Stomach (tissue), 9 donors: ENCODE data around the gene PCP4L1. TPM values are rescaled to one million over a fixed set of nuclear protein-coding genes. Genes with fewer than 3 reads are reported as not detected.

ENCODE experiments used
- DNase-seq, 2 donors: peaks; one replicate each; pipeline versions ENCODE4 v3.0.0 to v3.0.0-alpha.2; 2013 to 2019
- H3K27ac ChIP-seq, 5 donors: fragments of 200-600 bp in 4 of 5; sonication (generic) in 4 of 5; one replicate each; pipeline ENCODE4 v1.5.1; 2013 to 2019; ENCODE audit warnings: mild to moderate bottlenecking in 1 of 5, moderate library complexity in 1 of 5
- H3K27me3 ChIP-seq, 3 donors: fragments of 200-600 bp; sonication (generic); one replicate each; pipeline ENCODE4 v1.5.1; 2017 to 2019; ENCODE audit warnings: mixed run types in 1 of 3
- H3K36me3 ChIP-seq, 4 donors: fragments of 200-600 bp; sonication (generic); 1 replicate in 3 of 4; 2 replicates in 1 of 4; pipeline ENCODE4 v1.5.1; 2016 to 2019
- H3K4me1 ChIP-seq, 4 donors: fragments of 200-600 bp; sonication (generic); one replicate each; pipeline ENCODE4 v1.5.1; 2016 to 2019
- H3K4me3 ChIP-seq, 4 donors: fragments of 200-600 bp; sonication (generic) in 3 of 4; one replicate each; pipeline ENCODE4 v1.5.1; 2016 to 2019; ENCODE audit warnings: mild to moderate bottlenecking in 1 of 4
- H3K9me3 ChIP-seq, 4 donors: fragments of 200-600 bp; sonication (generic); one replicate each; pipeline ENCODE4 v1.5.1; 2016 to 2019
- CTCF ChIP-seq, 7 experiments: fragments of 450-650 bp in 4 of 7; fragments of 200-600 bp in 3 of 7; sonication (generic) in 3 of 7; IDR thresholded peaks; one replicate each; pipeline ENCODE4 v1.5.1; 2016 to 2019; ENCODE audit warnings: antibody characterized with exemption in 7 of 7, control low read depth in 2 of 7, mild to moderate bottlenecking in 1 of 7
- EP300 ChIP-seq: sonication (generic); formaldehyde crosslinking; IDR thresholded peaks from one replicate; pipeline ENCODE4 v1.6.1; 2017; ENCODE audit warnings: antibody characterized with exemption
- POLR2A ChIP-seq, 4 donors: fragments of 450-650 bp; IDR thresholded peaks; one replicate each; pipeline ENCODE4 v1.6.1; 2016; ENCODE audit warnings: antibody characterized with exemption in 4 of 4, control low read depth in 2 of 4, mild to moderate bottlenecking in 1 of 4, moderate library complexity in 1 of 4
- POLR2AphosphoS5 ChIP-seq, 3 donors: sonication (generic); formaldehyde crosslinking; IDR thresholded peaks; one replicate each; pipeline ENCODE4 v1.6.1; 2016; ENCODE audit warnings: antibody characterized with exemption in 3 of 3
- WGBS, 5 donors: extraction: QIAGEN DNeasy Blood & Tissue Kit in 3 of 5; methylation state at CpG; one replicate each; pipeline versions ENCODE4 v1.1.5 to v1.1.7; 2013 to 2018; 5-methylcytosine and 5-hydroxymethylcytosine counted together
- intact Hi-C: fragments of 100-400 bp; cut with DNase I; formaldehyde crosslinking; loops from one replicate; pipeline ENCODE4 v1.15.1; 2023; ENCODE audit warnings: low total_unique reads
- polyA plus RNA-seq, 3 donors: library from polyadenylated mRNA; stranded (reverse); fragments of 200-250 nt; gene quantifications; one replicate each; pipeline ENCODE4 v1.2.3, GENCODE V29; 2013
- total RNA-seq, 5 donors: library from RNA; depleted of rRNA; stranded (reverse); fragments of >200 nt; gene quantifications; one replicate each; pipeline versions ENCODE4 v1.1.0 to v1.2.3, GENCODE V29; 2014 to 2016
- donor health status: healthy with polysubstance abuse.
- donor health status: Bipolar disorder and iron deficiency.
- donor health status: healthy.

PCP4L1 gene
- total and polyA plus RNA-seq, 8 donors = 12.6 to 19.4 (median 17.6) TPM; not detected in 5

GRCh38 chr1:161300478-161300877 lies 41.9 kb downstream of the PCP4L1 start:
- WGBS, 5 donors = 82 to 92% (median 88%) methylated on average over 4 of the region's 4 CpGs
- intact Hi-C loops = no loop called here
- no peaks in the 10 kb centered on the region for H3K27me3 ChIP-seq

GRCh38 chr1:161304927-161305866 lies 46.7 kb downstream of the PCP4L1 start:
- no peak for TF ChIP-seq CTCF (IDR thresholded peaks at IDR 0.05)
- no peak for TF ChIP-seq POLR2A (IDR thresholded peaks at IDR 0.05)
- no peak for TF ChIP-seq POLR2AphosphoS5 (IDR thresholded peaks at IDR 0.05)
- no peak for TF ChIP-seq EP300
- intact Hi-C loops = no loop called here

More at GRCh38 chr1:161300478-161300877, 41.9 kb downstream of the PCP4L1 start:
- Histone ChIP-seq H3K9me3 (no peaks in the 10 kb centered on the region), H3K36me3 (no peaks in the 10 kb centered on the region), H3K4me1 (peaks cover 9 to 21% (median 13%) of the 10 kb centered on the region in 4 donors), H3K4me3 (no peak overlapping the region), H3K27ac (no peak overlapping the region)
- no peak for DNase-seq
- no peak for TF ChIP-seq EP300
- TF ChIP-seq CTCF (IDR thresholded peaks at IDR 0.05) = no peak
- no peak for TF ChIP-seq POLR2A (IDR thresholded peaks at IDR 0.05)
- no peak for TF ChIP-seq POLR2AphosphoS5 (IDR thresholded peaks at IDR 0.05)

GRCh38 chr1:161305867-161306519 lies 47.4 kb downstream of the PCP4L1 start:
- peak; percentile 90 to 94 for DNase-seq
- peak in 2 of 7 experiments; percentile 23 to 43 for TF ChIP-seq CTCF (IDR thresholded peaks at IDR 0.05)
- TF ChIP-seq POLR2A (IDR thresholded peaks at IDR 0.05) = peak in 1 of 4 donors; percentile 34
- TF ChIP-seq POLR2AphosphoS5 (IDR thresholded peaks at IDR 0.05) = peak; percentile 17 to 85 (median 80)
- TF ChIP-seq EP300 = no peak
- H3K9me3 ChIP-seq = no peaks in the 10 kb centered on the region
- peaks cover 0 to 6% (median 0%) of the 10 kb centered on the region in 3 donors for H3K27me3 ChIP-seq
- no peaks in the 10 kb centered on the region for H3K36me3 ChIP-seq
- WGBS, 5 donors = 1 to 3% (median 2%) methylated on average over 23 to 31 of the region's 31 CpGs
- intact Hi-C loops = no loop called here
- H3K27ac ChIP-seq = peak overlapping the region in 4 of 5 donors; percentile 69 to 83 (median 77)
- peaks cover 19 to 43% (median 29%) of the 10 kb centered on the region in 4 donors for H3K4me1 ChIP-seq
- H3K4me3 ChIP-seq = peak overlapping the region; percentile 76 to 86 (median 80)

More at GRCh38 chr1:161304927-161305866, 46.7 kb downstream of the PCP4L1 start:
- peak overlapping the region; percentile 76 to 86 (median 80) for H3K4me3 ChIP-seq
- H3K27ac ChIP-seq = peak overlapping the region in 4 of 5 donors; percentile 69 to 83 (median 77)
- H3K36me3 ChIP-seq = no peaks in the 10 kb centered on the region
- H3K4me1 ChIP-seq = peaks cover 19 to 43% (median 29%) of the 10 kb centered on the region in 4 donors
- H3K9me3 ChIP-seq = no peaks in the 10 kb centered on the region
- 8 to 15% (median 11%) methylated on average over 15 to 17 of the region's 17 CpGs for WGBS, 5 donors
- peak in 1 of 2 donors; percentile 10 for DNase-seq
- H3K27me3 ChIP-seq = peaks cover 0 to 6% (median 0%) of the 10 kb centered on the region in 3 donors

- no peaks in the 10 kb centered on the region for H3K9me3 ChIP-seq
- H3K4me1 ChIP-seq = peaks cover 19 to 43% (median 29%) of the 10 kb centered on the region in 4 donors
- no peak overlapping the region for H3K4me3 ChIP-seq
- WGBS, 5 donors = 84 to 90% (median 87%) methylated on average over 7 of the region's 7 CpGs
- DNase-seq = peak in 1 of 2 donors; percentile 31
- H3K27ac ChIP-seq = peak overlapping the region in 4 of 5 donors; percentile 3 to 62 (median 42)
- intact Hi-C loops = no loop called here
- H3K36me3 ChIP-seq = no peaks in the 10 kb centered on the region
- H3K27me3 ChIP-seq = peaks cover 0 to 6% (median 0%) of the 10 kb centered on the region in 3 donors
- no peak for TF ChIP-seq EP300
- TF ChIP-seq POLR2A (IDR thresholded peaks at IDR 0.05) = no peak
- TF ChIP-seq CTCF (IDR thresholded peaks at IDR 0.05) = no peak
- TF ChIP-seq POLR2AphosphoS5 (IDR thresholded peaks at IDR 0.05) = no peak
Measured at GRCh38 chr1:161307230-161307768, 48.8 kb downstream of the PCP4L1 start.
